ENCODE data around the gene DNER. TPM values are rescaled to one million over a fixed set of nuclear protein-coding genes. Genes with fewer than 3 reads are reported as not detected.

Gene DNER
- total and polyA plus RNA-seq, 2 donors (not counting 1 experiment from before 2014, with no cell fraction given), result not detected

DNA sequence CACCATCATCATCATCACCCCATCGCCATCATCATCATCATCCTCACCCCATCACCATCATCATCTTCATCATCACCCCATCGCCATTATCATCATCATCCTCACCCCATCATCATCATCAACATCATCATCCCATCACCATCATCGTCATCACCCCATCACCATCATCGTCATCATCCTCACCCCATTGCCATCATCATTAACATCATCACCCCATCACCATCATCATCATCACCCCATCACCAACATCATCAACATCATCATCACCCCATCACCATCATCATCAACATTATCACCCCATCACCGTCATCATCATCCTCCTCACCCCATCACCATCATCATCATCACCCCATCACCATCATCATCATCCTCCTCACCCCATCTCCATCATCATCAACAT is 151.0 kb downstream of the DNER start:
- no peak overlapping the region for H3K4me2 ChIP-seq (replicated peaks; ENCODE audit: low read depth, low read length, poor library complexity, severe bottlenecking)
- H3K9me3 ChIP-seq (ENCODE audit: control extremely low read depth in 1 of 3, control insufficient read depth in 2 of 3, insufficient read depth in 1 of 3, low read length in 2 of 3), result peaks cover 0 to 2% (median 0%) of the 10 kb centered on the region in 3 donors
- POLR2A ChIA-PET, result no interaction called here
- no peaks in the 10 kb centered on the region for H3K79me2 ChIP-seq (ENCODE audit: control insufficient read depth, insufficient read depth, low read length)
- 80% methylated on average over 5 of the region's 5 CpGs for WGBS (ENCODE audit: insufficient coverage)
- H4K20me1 ChIP-seq (ENCODE audit: control insufficient read depth, insufficient read depth, low read length, poor library complexity, severe bottlenecking), result no peaks in the 10 kb centered on the region
- H2AFZ ChIP-seq (ENCODE audit: insufficient read depth, low read depth, low read length, poor library complexity, severe bottlenecking), result no peak overlapping the region
- H3K27me3 Mint-ChIP-seq, result no peaks in the 10 kb centered on the region
- H3K27ac ChIP-seq (ENCODE audit: low read length in 2 of 2), result no peak overlapping the region
- no peaks in the 10 kb centered on the region for H3K9me3 Mint-ChIP-seq (ENCODE audit: insufficient read depth)
- CTCF ChIA-PET, result no interaction called here
- H3K4me1 Mint-ChIP-seq, result no peaks in the 10 kb centered on the region
- no peaks in the 10 kb centered on the region for H3K36me3 ChIP-seq (replicated peaks in 1 of 2; ENCODE audit: control extremely low read depth in 1 of 2, control insufficient read depth in 1 of 2, extremely low read depth in 1 of 2, insufficient read depth in 2 of 2, low read length in 1 of 2)
- ATAC-seq (ENCODE audit: low read depth) (no peak), DNase-seq (no peak)
- no peaks in the 10 kb centered on the region for H3K27me3 ChIP-seq (replicated peaks in 1 of 4; ENCODE audit: control extremely low read depth in 1 of 4, control insufficient read depth in 3 of 4, insufficient read depth in 4 of 4, low read length in 3 of 4)
- no peak overlapping the region for H3K9ac ChIP-seq (ENCODE audit: low read length)
- TF ChIP-seq EZH2 (IDR thresholded peaks at IDR 0.05; ENCODE audit: borderline replicate concordance, insufficient read depth, low read depth, low read length, poor library complexity, severe bottlenecking), result no peak
- TF ChIP-seq CTCF (IDR thresholded peaks at IDR 0.05), result no peak
- H3K4me3 ChIP-seq (ENCODE audit: control extremely low read depth in 1 of 5, extremely low read depth in 1 of 5, insufficient read depth in 1 of 5, low read depth in 2 of 5, low read length in 4 of 5), result no peak overlapping the region
- no peaks in the 10 kb centered on the region for H3K4me1 ChIP-seq (ENCODE audit: control insufficient read depth in 2 of 2, insufficient read depth in 2 of 2, low read length in 2 of 2)
- intact Hi-C loops (cut with micrococcal nuclease), result no loop called here
- H3K4me3 Mint-ChIP-seq, result no peak overlapping the region
- H3K27ac Mint-ChIP-seq, result no peak overlapping the region

- Mint-ChIP-seq H3K27me3 (no peaks in the 10 kb centered on the region), H3K9me3 (ENCODE audit: insufficient read depth) (no peaks in the 10 kb centered on the region), H3K4me3 (no peak overlapping the region), H3K27ac (no peak overlapping the region), H3K4me1 (no peaks in the 10 kb centered on the region)
- no peak for TF ChIP-seq EZH2 (IDR thresholded peaks at IDR 0.05; ENCODE audit: borderline replicate concordance, insufficient read depth, low read depth, low read length, poor library complexity, severe bottlenecking)
- intact Hi-C loops (cut with micrococcal nuclease), result no loop called here
- no peak overlapping the region for H3K27ac ChIP-seq (ENCODE audit: low read length in 2 of 2)
- no peaks in the 10 kb centered on the region for H3K27me3 ChIP-seq (replicated peaks in 1 of 4; ENCODE audit: control extremely low read depth in 1 of 4, control insufficient read depth in 3 of 4, insufficient read depth in 4 of 4, low read length in 3 of 4)
- no peak overlapping the region for H3K9ac ChIP-seq (ENCODE audit: low read length)
- POLR2A ChIA-PET, result no interaction called here
- no peaks in the 10 kb centered on the region for H4K20me1 ChIP-seq (ENCODE audit: control insufficient read depth, insufficient read depth, low read length, poor library complexity, severe bottlenecking)
- H3K36me3 ChIP-seq (replicated peaks in 1 of 2; ENCODE audit: control extremely low read depth in 1 of 2, control insufficient read depth in 1 of 2, extremely low read depth in 1 of 2, insufficient read depth in 2 of 2, low read length in 1 of 2), result no peaks in the 10 kb centered on the region
- peaks cover 0 to 2% (median 0%) of the 10 kb centered on the region in 3 donors for H3K9me3 ChIP-seq (ENCODE audit: control extremely low read depth in 1 of 3, control insufficient read depth in 2 of 3, insufficient read depth in 1 of 3, low read length in 2 of 3)
- no peak overlapping the region for H3K4me3 ChIP-seq (ENCODE audit: control extremely low read depth in 1 of 5, extremely low read depth in 1 of 5, insufficient read depth in 1 of 5, low read depth in 2 of 5, low read length in 4 of 5)
- no peaks in the 10 kb centered on the region for H3K4me1 ChIP-seq (ENCODE audit: control insufficient read depth in 2 of 2, insufficient read depth in 2 of 2, low read length in 2 of 2)
- no CpG with 5 or more reads among the region's 1 CpG for WGBS (ENCODE audit: insufficient coverage)
- H3K4me2 ChIP-seq (replicated peaks; ENCODE audit: low read depth, low read length, poor library complexity, severe bottlenecking), result no peak overlapping the region
- CTCF ChIA-PET, result no interaction called here
- H2AFZ ChIP-seq (ENCODE audit: insufficient read depth, low read depth, low read length, poor library complexity, severe bottlenecking), result no peak overlapping the region
- H3K79me2 ChIP-seq (ENCODE audit: control insufficient read depth, insufficient read depth, low read length), result no peaks in the 10 kb centered on the region
- no peak for DNase-seq
- no peak for ATAC-seq (ENCODE audit: low read depth)
These were observed 151.8 kb downstream of the DNER start for GRCh38 chr2:229562472-229563127.
